Measurements from ENCODE around the gene FLRT1.

Gene FLRT1, protein sequence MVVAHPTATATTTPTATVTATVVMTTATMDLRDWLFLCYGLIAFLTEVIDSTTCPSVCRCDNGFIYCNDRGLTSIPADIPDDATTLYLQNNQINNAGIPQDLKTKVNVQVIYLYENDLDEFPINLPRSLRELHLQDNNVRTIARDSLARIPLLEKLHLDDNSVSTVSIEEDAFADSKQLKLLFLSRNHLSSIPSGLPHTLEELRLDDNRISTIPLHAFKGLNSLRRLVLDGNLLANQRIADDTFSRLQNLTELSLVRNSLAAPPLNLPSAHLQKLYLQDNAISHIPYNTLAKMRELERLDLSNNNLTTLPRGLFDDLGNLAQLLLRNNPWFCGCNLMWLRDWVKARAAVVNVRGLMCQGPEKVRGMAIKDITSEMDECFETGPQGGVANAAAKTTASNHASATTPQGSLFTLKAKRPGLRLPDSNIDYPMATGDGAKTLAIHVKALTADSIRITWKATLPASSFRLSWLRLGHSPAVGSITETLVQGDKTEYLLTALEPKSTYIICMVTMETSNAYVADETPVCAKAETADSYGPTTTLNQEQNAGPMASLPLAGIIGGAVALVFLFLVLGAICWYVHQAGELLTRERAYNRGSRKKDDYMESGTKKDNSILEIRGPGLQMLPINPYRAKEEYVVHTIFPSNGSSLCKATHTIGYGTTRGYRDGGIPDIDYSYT

DNA sequence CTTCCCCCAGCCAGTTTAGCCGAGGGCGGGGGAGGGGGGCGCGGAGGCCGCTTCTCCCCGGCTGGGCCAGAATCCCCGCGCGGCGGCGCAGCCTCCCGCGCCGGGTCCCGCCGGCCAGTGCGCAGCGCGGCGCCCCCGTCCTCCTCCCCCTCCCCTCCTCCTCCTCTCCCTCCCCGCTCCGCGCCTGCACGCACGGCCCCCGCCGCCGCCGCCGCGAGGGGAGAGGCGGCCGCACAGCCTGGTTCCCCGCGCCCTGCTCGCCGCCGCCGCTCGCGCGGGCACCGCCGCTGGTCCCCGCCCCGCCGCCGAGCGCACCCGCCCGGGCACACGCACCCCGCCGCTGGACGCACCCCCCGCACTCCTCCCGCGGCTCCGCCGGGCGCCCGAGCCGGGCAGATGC lies at the start of gene FLRT1:
TSS of gene FLRT1 (plus strand) at position 356 of the 400 bp plus-strand sequence. CDS start 80,337 bp downstream, outside the sequence.
- DNase-seq, result no peak

- peak; percentile 82 for DNase-seq
Measured at GRCh38 chr11:63986156-63986931, 49.4 kb upstream of the FLRT1 start, which contains the start of gene OTUB1. Gene OTUB1, plus strand, starts transcription at chr11:63986438. Its CDS starts 19 bp downstream, at chr11:63986457.

DNA sequence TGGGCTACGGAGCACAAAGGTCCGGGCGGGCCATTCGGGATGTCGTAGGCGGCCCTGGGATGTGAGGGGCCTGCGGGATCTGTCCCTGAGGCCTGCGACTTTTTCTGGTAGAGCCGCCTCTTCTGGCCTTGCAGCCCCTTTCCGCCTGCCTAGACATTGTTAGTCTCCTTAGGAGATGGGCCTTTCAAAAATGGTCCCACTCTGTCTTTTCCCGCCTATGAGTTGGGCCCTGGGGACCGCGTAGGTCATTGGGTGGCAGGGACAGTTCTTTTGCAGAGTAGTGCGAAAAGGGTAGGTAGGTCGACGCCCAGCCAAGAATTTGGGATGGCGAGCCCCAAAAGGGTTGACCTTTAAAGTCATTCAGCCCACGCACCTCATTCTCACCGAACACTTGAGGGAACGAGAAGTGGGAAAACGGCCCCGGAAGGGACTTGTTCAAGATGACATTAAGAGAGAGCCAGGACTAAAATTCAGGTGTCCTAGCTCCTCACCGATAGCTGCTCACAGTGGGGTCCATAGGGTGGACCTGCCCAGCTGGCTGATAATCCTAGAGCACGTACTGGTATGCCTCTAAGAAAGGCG lies 48.7 kb upstream of the FLRT1 start:
- no peak for DNase-seq

DNA sequence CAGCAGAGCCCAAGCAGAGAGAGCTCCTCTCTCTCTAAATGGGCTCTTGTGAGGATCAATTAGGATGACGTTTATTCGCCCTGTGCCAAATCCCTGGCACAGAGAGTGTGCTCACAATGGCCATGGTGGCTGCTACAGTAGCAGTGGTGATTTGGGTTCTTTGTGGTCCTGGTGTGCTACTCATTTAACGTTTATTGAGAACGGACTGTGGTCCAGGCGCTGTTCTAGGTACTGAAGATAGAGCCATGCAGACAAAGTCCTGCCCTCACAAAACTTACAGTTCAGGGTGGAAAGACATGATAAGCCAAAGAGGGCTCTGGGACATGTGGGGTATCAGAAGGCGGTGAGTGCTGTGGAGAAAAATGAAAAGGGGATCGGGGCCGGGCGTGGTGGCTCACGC lies 44.2 kb upstream of the FLRT1 start:
- no peak for DNase-seq

DNA sequence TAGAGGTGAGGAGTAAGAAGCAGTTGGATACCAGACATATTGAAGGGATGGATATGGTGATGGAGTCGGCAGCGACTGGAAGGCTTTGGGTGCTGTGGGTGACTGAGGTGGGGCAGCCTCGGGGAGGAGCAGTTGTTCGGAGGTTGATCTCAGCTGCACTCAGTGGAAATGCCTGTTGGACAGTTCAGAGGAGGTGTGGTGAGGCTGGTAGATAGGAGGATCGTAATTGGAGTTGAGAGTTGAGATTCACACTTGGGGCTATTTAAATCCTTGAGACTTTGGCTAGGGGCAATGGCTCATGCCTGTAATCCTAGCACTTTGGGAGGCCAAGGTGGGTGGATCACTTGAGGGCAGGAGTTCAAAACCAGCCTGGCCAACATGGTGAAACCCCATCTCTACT lies 42.6 kb upstream of the FLRT1 start:
- no peak for DNase-seq

DNA sequence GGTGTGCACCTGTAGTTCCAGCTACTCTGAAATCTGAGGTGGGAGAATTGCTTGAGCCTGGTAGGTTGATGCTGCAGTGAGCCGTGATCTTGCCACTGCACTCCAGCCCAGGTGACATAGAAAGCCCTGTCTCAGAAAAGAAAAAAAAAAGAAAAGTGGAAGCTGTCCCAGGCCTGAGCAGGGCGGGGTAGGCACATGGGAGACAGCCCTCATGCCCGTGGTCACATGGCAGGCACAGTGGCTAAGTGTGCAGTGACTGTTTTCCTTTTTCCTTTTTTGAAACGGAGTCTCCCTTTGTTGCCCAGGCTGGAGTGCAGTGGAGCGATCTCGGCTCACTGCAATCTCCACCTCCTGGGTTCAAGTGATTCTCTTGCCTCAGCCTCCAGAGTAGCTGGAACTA lies 41.7 kb upstream of the FLRT1 start:
- no peak for DNase-seq

DNA sequence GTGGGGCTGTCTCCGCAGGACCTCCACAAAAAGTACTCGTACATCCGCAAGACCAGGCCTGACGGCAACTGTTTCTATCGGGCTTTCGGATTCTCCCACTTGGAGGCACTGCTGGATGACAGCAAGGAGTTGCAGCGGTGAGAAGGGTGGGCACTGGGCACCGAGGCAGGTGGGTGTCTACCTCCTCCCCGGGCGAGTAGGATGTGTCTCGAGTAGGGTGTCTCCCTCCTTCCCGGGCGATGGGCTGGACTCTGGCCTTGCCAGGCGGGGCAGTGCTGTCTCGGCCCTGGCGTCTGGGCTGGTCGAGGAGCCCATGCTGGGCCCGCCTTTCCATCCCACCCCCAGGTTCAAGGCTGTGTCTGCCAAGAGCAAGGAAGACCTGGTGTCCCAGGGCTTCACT lies 39.2 kb upstream of the FLRT1 start:
- DNase-seq, result no peak

DNA sequence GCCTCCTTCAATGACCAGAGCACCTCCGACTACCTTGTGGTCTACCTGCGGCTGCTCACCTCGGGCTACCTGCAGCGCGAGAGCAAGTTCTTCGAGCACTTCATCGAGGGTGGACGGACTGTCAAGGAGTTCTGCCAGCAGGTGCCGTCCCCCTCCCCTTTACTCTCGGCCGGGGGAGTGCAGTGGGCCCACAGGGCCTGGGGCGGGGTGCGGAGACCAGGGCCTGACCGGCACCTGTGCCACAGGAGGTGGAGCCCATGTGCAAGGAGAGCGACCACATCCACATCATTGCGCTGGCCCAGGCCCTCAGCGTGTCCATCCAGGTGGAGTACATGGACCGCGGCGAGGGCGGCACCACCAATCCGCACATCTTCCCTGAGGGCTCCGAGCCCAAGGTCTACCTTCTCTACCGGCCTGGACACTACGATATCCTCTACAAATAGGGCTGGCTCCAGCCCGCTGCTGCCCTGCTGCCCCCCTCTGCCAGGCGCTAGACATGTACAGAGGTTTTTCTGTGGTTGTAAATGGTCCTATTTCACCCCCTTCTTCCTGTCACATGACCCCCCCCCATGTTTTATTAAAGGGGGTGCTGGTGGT lies 38.5 kb upstream of the FLRT1 start:
- no peak for DNase-seq

DNA sequence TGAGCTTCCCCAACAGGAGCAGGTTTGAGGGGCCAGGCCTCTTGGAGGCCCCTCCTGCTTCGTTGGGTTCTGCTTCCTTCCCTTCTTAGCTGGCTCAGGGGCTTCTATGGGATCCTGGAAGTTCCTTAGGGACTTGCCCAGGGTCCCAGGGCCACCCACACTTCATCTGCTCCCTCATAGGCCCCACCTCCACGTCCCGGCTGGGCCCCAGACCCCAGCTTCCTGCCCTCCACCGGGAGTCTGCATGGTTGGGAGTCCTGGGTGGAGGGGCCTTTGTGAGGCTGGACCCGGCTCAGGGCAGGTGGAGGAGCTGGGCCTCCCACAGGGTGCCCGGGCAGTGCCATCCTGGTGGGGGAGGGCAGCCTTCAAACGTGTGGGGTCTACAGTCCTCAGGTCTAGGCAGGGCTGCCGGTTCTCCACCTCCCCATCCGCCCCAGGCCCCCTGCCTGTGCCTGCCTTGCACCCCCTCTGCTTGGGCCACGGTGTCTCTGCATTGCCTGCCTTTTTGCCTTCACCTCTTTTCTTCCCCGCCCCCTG lies 37.9 kb upstream of the FLRT1 start:
- DNase-seq, result no peak

DNA sequence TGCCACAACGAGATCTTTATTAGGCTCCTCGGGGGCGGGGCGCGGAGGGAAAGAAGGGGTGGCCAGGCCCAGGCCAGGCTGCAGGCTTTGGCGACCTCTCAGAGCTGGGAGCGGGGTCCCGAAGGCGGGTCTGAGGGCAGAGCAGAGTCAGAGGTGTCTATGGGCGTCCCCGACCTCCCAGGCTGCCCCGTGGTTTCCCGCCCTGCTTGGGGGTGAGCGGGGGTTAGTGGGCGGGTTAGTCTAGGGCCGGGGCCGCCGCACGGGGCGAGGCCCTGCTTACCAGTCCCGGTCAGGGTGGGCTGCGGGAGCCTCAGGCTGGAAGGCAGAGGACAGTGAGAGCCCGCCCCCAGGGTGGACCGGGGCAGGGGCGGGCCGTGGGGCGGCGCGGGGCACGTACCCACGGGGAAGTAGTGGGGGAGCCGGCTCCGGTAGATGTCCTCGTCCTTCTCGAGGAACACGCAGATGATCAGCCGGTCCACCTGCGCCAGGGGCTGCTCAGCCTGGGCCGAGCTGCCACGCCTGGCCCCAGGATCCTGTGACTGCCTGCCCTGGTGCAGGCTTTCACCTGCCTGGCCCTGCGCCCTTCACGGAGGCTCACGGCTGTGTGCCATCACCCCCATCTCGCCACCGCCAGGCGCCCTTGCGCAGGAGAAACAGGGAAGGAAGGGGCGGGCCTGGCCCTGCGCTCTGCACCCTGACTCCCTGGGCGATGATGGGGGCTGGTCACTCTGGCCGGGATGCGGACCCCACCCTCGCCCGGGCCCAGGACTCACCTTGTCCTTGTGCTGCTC lies 37.0 kb upstream of the FLRT1 start:
- DNase-seq, result no peak

GRCh38 chr11:63999349-64000025 lies 36.2 kb upstream of the FLRT1 start:
- peak; percentile 62 to 64 for DNase-seq

GRCh38 chr11:64000026-64000739 lies 35.5 kb upstream of the FLRT1 start:
- DNase-seq, result peak; percentile 57 to 58

DNA sequence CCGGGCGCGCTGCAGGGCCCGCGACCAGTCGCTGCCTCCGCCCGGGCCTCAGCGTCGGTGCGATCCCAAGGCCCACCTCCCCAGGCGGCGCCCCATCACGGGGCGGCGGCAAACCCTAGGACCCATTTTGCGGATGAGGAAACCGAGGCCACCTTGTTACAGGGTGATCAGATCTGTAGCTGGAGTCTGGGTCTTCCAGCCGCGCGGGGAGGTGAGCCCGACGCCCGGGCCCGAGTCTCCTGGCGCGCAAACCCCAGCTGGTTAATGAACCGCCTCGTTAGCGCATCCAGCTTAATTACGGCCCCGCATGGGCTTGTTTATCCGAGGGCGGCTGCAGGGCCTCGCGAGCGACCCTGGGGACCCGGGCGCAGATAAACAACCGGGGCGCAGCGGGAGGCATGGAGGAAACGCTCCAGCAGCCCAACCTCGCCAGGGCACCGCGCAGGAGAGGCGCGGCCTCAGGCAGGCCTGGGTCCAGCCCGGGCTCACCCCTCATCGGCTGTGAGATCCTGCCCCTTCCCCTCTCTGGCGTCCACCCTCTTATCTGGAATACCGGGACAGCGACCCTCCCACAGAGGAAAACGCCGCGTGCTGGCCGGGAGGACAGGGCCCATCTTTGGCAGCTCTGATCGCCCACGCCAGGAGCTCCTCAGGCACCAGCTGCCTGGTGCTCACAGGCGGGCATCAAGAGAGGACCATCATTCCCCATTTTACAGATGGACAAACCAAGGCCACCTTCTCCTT lies 34.8 kb upstream of the FLRT1 start:
- no peak for DNase-seq

GRCh38 chr11:64001484-64002420 lies 34.0 kb upstream of the FLRT1 start:
- DNase-seq, result no peak

GRCh38 chr11:64003807-64004589 lies 31.7 kb upstream of the FLRT1 start:
- no peak for DNase-seq

GRCh38 chr11:64004590-64004984 lies 31.1 kb upstream of the FLRT1 start:
- DNase-seq, result no peak

- no peak for DNase-seq
Measured at GRCh38 chr11:64005691-64006090, 30.0 kb upstream of the FLRT1 start.

All from activated CD4-positive, alpha-beta T cell treated with anti-CD3 and anti-CD28 coated beads, Interleukin-2, amount 50 U/mL, for 4 hours (primary cell).